Retinal pigment epithelial cell (primary cell): Measurements from ENCODE around the gene MAN2A2.

ENCODE experiments used
- DNase-seq: peaks from one replicate; pipeline ENCODE4 v3.0.0-alpha.2; 2010; ENCODE audit warnings: low read depth
- H3K4me3 ChIP-seq: 2 replicates; pipeline ENCODE4 v1.5.1; 2011; ENCODE audit warnings: mild to moderate bottlenecking, low read length, control low read depth, moderate library complexity
- TF ChIP-seq, protein P1 (sequence below): conservative IDR thresholded peaks from 2 replicates; pipeline ENCODE4 v1.5.1; 2011; ENCODE audit warnings: low read depth, low read length, control low read depth, inconsistent platforms

The MAN2A2 gene

DNA sequence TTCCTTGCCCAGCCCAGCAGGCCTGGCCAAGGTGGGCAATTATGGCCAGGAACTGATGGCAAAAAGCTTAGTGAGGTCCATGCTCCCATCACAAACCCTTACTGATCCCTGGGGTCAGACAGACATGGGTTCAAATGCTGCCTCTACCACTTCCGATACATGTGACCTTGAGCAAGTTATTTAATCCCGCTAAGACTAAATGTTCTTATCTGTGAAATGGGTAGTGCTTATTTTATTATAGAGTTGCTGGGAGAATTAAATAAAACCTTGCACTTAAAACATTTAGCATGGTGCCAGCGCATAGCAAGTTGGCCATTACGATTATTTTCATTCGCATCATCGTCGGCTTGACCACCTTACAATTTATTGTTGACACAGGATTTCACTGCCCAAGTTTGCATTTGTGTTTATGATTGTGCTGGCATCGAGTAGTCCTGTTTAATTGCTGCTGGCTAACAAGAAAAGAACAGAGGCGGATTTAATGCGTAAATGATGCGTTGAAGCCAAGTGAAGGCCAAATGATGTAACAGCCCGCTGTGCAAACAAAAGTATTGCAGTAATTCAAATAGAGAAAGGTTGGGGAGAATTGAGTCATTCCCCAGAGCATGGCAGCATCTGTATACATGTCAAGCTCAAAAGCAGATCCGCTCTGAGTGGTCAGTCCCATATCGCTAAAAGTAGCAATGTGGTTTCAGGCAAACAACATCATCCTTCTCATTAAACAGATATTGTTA lies 42.0 kb upstream of the MAN2A2 start:
- no peak overlapping the region for H3K4me3 ChIP-seq
- DNase-seq = no peak
- TF ChIP-seq, protein P1, sequence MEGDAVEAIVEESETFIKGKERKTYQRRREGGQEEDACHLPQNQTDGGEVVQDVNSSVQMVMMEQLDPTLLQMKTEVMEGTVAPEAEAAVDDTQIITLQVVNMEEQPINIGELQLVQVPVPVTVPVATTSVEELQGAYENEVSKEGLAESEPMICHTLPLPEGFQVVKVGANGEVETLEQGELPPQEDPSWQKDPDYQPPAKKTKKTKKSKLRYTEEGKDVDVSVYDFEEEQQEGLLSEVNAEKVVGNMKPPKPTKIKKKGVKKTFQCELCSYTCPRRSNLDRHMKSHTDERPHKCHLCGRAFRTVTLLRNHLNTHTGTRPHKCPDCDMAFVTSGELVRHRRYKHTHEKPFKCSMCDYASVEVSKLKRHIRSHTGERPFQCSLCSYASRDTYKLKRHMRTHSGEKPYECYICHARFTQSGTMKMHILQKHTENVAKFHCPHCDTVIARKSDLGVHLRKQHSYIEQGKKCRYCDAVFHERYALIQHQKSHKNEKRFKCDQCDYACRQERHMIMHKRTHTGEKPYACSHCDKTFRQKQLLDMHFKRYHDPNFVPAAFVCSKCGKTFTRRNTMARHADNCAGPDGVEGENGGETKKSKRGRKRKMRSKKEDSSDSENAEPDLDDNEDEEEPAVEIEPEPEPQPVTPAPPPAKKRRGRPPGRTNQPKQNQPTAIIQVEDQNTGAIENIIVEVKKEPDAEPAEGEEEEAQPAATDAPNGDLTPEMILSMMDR = no peak

DNA sequence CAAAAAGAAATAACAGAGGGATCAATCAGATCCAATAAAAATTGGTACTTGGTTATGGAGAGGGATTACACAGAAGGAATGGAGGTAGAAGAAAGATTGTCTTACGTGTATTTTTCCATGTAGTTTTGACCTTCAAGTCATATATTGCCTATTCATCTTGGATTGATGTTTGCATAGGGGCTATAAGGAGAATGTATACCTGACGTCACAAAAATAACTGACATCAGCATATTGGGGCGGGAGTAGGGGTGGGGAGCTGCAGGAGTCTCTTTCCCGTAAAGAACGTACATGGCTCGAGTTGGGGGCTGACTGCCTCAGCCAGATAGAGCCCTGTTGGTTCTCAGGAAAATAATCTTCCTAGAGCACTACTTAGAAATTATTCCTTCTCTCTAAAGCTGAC lies 40.6 kb upstream of the MAN2A2 start:
- H3K4me3 ChIP-seq = no peak overlapping the region
- TF ChIP-seq, protein P1 = no peak
- no peak for DNase-seq

DNA sequence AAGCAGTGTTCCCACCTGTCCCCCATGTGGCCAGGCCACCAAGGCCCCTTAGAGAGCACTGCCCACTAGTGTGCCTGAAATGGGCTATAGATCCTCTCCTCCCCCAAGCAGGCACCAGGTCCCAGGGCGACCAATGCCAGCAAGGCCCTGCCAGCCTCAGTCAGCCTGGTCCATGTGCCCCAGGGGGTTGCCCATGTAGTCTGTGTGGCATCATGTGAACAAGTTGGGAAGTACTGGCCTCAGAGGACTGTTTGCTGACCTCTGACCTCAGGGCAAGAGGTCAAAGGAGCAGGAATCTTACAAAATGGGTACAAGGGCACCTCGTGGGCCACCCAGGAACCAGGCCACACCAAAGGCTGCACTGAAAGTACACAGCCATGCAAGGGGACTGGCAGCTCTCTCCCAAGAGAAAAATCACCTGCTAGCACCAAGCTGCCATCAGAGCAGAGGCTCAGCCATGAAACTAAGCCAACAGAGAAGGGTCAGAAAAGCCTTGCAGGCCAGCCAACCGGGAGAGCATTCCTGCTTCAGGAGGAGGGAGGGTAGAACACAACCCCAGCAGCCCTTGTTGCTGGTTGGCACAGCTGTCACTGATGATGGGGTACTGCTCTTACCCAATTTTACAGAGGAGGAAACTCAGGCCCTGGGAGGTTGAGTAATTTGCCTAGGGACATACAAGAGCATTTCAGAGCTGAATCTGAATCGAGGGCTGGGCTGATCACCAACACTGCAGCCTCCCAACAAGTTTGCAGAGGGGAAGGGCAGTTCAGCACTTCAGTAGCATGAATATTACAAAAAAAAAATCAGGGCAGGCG lies 39.9 kb upstream of the MAN2A2 start:
- H3K4me3 ChIP-seq = no peak overlapping the region
- TF ChIP-seq, protein P1 = no peak
- no peak for DNase-seq

DNA sequence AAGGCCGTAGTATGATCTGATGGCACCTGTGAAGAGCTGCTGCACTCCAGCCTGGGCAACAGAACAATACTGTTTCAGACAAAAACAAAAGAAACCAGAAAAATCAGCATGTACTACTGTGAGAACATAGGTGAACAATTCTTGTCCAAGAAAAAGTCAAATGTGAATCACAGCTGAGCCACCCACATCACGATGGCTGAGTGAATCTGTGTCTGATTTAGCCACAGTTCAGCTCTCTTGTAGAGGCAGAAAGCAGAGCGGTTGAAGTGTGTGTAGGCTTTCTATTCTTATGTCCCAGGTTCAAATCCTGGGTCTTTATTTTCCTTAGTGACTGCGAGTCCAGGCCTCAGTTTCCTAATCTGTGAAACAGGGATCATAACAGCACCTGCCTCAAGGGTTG lies 39.1 kb upstream of the MAN2A2 start:
- DNase-seq = no peak
- TF ChIP-seq, protein P1 = no peak
- H3K4me3 ChIP-seq = no peak overlapping the region

DNA sequence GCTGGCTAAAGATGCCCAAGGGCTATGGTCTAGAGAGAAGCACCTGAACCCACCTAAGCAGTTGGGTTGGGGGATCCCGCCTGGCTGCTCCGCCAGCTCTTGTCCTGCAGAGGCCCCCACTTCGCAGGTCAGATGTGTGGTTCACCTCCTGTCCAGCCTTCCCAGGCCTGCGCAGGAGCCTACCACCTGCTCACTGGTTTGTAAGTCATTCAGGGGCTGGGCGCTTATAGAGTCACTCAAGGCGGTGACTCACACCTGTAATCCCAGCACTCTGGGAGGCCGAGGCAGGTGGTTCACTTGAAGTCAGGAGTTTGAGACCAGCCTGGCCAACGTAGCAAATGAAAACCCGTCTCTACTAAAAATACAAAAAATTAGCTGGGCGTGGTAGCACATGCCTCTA lies 38.6 kb upstream of the MAN2A2 start:
- H3K4me3 ChIP-seq = no peak overlapping the region
- TF ChIP-seq, protein P1 = no peak
- no peak for DNase-seq

DNA sequence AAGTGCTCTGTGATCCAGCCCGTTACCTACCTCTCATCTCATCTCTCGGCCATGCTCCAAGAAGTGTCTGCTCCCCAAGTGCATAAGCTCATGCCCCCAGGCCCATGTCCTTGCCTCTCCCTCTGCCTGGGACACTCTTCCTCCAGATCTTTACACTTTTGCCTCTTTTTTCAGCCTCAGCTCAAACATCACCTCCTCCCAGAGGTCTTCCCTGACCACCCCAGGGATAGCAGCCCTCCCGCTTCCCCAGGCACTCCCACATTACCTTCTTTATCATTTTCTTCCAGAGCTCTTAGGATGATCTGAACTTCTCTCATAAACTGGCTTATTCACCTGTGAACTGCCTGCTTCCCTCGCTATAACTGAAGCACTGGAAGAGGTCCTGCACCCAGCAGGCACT lies 37.4 kb upstream of the MAN2A2 start:
- no peak overlapping the region for H3K4me3 ChIP-seq
- TF ChIP-seq, protein P1 = no peak
- no peak for DNase-seq

DNA sequence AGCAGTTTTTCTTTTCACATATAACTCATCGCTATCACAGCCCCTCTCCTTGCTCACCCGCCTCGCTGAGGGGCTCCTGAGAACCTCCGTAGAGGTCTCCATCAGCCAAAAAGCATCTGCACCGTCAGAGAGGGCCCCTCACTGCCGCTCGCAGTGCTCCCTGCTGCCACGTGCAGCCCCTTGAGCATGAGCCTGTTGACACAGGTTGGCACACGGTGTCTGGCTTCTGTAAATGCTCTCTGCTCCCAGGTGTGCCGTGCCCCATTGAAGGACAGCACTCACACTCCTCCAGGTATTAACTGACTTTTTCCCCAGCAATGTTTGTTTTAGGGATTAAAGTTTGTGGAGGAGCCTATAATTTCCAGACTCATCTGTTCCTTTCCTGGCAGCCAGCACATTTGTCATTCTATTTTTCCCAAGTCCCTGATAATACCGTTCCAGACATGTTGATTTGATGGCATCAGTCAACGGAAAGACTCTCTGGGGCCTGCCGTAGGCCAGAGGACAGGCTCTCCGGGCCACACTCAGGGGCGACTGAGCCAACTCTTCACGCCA lies 36.9 kb upstream of the MAN2A2 start:
- no peak overlapping the region for H3K4me3 ChIP-seq
- DNase-seq = no peak
- TF ChIP-seq, protein P1 = no peak
